Stimulated activated CD4-positive, alpha-beta T cell treated with anti-CD3 and anti-CD28 coated beads, TNF-alpha, amount 100 ng/mL, for 24 hours (primary cell): ENCODE results near the gene SPX.

Experiments used
- DNase-seq, 3 experiments: peaks; one replicate each; pipeline ENCODE4 v3.0.0-alpha.2; 2020; ENCODE audit warnings: low read depth in 3 of 3

Gene SPX

DNA sequence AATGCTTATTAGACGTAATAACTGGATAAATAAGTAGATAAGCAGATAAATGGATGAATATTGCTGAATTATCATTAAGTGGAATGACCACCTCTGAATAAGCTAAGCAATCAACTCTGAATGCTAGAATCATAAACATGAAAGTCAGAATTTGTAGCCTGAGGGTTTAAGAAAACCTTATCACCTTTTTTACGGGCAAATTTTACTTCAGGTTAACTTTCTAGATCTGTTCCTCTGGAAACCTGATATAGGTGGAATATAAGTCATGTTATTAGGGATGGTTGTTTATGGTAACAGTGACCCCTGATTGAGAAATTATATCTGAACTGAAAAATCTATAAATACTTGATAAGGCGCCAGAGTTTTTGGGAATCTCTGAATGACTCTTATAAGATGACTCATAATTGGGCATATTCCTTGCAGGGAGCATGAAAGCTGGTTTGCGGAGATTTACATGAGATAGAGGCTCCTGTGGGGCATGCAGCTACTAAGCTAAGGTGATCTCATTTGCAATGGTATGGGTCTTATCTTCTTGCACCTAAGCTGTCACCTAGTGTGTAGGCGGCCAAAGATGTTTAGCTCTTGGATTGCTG, 12.1 kb downstream of the SPX start:
- DNase-seq: no peak

DNA sequence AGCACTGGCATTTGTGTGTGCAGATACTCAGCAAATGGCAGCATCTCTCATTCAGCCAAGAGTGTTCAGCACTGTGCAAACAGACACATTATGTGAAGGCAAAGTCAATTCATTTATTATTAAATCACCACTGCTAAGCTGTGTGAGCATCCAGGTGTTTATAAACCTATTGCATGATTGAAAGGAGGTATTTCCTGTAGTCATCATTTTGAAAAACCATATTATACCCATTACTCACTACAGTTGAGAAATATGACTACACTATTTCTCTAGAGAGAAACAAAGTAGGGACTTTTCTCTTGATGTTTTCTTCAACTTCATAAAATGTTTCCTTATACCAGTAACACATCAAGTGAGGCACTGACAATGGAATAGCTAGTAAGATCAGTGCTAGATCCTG, 13.7 kb downstream of the SPX start:
- no peak for DNase-seq

DNA sequence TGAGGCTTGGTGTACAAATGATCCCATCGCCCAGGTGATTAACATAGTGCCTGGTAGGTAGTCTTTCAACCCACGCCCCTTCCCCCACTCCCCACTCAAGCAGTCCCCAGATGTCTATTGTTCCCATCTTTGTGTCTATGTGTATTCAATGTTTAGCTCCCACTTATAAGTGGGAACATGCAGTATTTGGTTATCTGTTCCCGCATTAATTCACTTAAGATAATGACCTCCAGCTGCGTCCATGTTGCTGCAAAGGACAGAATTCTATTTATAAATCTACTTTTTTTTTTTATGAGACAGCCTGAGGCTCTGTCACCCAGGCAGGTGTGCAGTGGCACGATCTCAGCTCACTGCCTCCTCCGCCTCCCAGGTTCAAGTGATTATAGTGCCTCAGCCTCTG, 15.7 kb downstream of the SPX start:
- no peak for DNase-seq

DNA sequence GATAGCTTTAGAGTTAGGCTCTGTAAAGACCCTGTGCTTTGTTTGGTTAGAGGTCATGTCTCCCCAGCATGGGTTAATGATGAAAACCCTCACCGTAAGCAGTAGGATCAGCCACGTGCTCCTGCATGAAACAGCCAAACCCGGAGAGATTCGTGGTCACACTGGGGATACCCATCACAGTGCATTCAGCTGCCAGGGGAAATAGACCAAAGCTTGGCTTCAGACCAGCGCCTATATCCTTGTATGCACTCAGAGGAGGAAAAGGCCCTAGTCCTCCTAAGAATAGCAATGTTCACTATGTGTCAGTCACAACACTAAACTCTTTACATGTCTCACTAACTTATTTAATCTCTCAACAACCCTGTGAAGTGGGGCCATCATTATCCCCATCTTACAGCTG, 16.3 kb downstream of the SPX start:
- no peak for DNase-seq

DNA sequence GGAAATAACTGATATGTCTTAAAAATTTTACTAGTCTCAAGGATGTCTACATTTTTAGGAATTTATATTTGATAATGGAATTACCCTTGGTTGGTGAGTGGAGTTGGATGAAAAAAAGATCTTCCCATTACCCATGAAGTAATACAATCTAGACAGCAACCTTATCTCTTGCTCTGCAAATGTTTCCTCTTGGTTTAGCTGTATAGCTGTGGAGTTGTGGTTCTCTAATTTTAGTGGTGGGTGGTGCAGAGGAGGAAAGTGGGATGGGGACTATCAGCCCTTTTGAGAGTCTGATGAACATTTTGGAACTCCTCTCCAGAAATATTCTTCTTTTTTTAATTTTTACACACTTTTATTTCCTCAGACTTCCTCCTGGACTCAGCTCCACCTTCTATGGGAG, 17.1 kb downstream of the SPX start:
- no peak for DNase-seq

DNA sequence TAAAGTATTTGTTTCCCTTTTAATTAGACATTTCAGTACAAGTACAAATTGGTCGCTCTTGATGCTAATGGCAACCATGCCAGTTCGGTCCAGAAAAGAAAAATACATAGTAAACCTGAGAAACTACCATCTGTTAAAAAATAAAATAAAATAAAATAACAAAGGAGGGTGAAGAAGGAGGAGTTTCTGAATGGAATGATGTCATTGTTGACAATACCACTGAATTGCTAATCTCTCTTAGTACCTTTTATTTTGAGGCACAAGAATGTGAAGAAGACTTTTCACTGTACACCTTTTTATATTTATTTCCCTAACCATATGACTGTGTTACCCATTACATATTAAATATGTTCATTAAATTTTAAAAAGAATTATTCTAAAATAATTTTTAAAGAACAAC, 19.5 kb downstream of the SPX start:
- no peak for DNase-seq

DNA sequence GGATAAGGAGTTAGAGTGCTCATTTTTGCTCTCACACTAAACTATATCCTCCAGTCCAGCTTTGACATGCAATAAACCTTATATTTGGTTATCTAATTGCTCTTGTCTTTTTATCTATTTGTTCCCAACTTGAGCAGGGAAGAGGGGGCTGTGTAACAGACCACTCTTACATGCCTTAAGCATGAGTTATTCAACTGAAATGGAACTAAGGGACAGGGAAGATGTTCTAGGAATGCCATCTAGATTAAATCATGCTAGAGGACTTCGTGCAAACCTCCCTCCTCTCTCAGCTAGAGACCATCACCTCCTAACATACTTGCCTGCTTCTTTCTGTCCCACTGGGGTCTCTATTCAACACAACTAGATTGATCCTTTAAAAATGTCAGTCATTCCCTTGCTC, 20.6 kb downstream of the SPX start:
- DNase-seq: no peak

DNA sequence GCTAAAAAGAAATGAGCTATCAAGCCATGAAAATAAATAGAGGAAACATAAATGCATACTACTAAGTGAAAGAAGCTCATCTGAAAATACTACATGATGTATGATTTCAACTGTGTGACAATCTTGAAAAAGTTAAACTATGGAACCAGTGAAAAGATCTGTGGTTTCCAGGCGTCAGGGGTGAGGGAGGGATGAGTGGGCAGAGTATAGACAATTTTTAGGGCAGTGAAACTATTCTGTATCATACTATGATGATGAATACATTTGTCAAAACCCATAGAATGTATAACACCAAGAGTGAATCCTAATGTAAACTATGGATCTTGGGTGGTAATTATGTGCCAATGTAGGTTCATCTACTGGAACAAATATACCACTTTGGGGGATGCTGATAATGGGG, 21.3 kb downstream of the SPX start:
- DNase-seq: peak in 1 of 3 experiments; percentile 16

DNA sequence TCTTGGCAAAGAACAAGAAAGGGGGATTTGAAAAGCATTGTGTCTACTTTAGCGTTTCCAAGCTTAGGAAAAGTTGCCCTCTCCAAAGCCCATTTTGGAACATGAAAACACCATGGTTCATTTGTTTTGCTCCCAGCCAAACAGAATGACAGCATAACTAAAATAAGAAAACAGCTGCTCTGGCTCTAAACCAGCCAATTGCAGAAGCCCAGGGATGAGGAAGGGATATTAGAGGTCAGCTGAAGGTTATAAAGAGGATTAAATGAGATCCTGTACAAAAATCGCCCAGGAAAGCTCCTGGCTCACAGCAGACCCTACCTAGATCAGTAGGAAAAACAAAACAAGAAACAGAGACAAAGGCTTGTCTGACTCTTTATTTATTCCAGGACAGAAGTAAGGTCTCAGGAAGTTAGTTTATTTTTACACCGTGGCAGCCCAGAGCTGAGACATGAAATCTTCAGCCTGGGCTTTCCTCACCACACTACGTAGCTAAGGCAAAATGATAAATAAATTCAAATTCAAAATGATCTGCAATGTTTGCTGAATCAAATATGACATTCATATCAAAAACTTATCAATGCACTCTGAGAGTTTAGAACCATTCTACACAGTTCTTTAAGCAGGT, 25.9 kb downstream of the SPX start:
- DNase-seq: no peak

DNA sequence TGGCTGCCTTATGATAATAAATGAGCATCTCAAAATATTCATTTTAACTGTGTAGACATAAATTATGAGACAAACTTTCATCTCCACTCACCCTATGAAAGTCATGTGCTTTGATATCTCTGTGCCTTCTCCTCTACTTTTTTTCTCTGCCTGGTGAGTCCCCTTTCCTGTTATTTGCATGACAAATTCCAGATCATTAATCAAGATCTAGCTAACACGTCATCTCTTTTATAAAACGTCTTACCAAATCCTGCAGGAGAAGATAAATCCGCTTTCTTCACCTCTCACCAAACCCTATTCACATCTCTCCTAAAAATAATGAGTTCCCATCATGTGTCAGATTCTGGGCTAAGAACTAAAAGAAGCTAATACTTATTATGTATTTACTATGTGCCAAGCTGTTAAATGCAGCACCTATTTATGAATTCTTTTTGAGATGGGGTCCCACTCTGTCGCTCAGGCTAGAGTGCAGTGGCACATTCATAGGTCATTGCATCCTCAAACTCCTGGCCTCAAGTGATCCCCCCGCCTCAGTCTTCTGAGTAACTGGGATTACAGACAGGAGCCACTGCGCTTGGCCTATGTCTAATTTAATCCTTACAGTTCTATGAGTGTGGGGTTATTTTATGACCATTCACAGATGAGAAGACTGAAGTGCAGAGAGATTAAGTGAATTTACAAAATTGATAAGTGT, 26.7 kb downstream of the SPX start:
- DNase-seq: no peak

DNA sequence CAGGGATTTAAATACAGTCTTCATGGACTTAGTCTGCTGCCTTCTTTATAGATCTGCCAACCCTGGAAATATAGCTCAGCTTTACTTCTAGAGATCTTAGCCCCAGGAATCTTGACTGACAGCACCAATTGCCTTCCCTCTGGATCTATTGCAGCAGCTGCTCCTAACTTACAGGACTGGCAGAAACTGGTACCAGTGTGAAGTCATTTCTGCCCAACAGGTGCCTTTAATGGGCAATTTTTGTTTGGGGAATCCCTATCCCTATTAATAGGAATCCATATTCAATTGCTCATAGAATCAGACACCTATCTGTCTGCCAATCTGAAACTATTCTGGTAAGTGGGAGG, 27.2 kb downstream of the SPX start:
- no peak for DNase-seq

DNA sequence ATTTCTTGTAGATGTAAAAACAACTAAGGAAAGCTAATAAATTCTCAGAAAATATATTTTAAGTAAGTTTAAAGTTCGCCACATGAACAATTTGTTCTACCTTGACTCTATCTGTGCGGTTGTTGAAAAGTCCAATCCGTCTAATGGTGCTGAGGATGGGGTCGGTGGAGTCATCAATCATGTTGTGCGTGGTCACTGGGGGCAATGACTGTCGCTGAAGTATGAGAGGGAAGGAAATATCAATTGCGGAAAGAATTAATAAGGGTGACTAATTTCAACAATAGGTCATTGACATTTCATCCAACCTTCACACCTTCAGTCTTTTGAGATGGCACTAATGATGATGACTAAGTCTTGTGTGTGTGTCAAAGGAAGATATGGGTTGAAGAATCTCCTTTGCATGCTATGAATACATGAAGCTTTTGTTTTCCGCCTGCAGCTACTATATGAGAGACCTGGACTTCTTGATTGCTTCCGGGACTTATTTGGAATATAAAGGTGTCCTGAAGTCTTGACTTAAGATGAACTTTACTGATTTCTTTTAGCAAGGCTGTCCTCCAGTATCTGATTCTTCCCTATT, 32.1 kb downstream of the SPX start:
- DNase-seq: no peak

DNA sequence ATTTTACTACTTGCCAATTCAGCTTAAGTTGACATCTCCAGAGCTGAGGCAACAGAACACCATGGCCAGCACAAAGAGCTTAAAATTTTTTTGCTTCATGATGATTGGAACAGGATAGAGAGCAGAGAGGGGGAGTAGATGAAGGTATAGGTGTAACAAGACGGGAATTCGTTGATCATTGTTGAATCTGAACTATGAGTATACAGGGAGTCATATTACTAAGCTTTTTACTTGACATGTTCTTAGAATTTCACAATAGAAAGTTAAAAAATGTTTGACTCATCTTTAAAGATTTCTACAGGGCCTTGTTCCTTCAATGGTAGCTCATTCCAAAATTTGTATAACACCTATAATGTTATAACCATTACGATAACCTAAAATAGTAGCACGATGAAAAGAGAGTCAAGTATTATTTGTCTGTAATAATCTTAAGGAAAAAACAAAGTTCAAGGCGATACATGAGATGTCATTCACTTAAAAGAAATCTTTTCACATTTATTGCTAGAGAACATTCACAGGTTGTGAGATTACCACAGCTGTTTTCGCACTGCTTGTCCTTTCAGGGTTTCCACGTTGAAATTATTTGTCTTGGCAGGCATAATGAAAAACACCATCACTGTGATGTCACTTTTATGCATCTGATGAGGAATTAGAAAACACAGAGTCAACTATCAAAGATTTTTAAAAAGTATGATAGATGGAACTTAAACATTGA, 33.9 kb downstream of the SPX start:
- DNase-seq: no peak

DNA sequence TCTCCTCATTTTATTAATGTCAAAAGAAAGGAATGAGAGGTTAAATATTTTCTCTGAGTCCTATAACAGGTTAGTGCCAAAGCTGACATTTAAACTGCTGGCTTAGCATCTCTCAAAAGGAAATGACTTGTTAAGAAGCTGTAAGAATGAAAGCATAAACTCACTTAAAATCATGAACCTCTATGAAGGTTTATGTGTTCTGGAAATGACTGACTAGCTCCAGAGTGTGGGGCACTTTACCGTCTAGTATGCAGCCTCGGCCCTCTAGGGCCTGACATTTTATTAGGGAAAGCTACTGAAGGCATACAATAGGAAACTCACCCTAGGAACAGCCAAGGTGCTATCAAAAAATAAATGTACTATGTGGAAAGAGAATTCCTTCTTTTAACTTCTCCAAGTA, 35.1 kb downstream of the SPX start:
- DNase-seq: no peak

DNA sequence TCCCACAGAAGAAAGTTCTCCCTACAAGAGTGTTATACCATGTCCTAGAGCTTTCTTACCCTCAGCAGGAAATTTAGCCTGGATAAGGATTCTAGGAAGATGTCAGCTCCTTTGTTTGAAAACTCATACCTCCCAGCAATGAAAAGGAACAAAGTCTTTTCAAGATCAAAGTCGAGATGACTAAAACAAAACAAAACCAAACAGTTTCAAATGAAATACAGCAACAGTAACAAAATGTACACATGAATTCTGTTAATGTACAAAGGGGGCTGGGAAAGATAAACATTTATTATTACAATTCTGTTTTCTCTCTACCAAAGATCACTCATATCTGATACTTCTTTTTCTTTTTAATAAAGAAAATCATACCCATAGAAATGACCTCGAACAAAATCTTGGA, 36.8 kb downstream of the SPX start:
- DNase-seq: no peak

DNA sequence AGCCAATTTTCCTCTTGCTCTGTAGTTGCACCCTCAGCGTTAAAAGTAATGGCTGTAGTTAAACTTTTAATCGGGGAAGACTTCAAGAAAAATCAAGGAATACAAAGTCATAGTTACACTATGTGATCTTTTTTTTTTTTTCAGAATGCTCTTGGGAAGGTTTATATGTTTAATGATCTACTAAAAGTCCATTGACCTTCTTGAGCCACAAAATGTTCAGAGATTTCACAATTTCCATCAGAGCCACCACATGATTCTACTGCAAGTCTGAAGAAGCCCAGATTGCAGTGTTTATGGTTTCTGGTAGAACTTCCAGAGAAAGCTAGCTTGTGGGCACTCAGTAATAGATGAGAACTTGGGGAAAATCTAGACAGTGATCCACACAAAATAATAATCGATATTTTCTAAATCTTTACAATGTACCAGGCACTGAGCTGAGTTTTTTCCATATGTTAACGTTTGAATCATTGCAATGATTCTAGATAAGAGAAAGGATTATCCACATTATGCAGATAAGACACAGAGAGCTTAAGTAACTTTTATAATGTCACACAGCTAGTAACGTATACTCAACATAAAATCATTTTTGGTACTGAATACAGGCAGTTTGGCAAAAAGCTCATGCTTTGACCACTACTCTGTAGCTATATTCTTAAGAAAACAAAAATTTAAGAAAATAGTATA, 40.3 kb downstream of the SPX start:
- DNase-seq: no peak

DNA sequence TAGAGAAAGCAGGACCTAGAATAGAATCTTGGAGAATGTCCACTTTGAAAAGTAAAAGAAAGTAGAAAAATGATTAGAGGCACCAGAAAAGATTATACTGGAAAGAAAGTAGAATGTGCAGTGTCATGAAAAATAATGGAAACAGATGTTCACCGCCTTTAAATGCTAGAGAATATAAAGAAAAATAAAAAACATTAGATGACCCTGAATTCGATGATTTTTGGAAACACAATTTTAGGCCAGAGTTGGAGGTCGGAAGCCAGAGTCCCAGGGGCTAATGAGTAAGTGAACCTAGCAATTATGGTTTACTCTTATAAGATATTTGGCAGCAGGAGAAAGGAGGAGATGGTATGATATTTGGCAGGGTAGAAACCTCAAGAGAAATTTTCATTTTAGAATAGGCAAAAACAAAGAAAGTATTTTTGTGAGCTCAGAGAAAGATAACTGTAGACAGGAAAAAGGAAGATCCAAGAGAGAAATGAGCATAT, 40.9 kb downstream of the SPX start:
- DNase-seq: no peak

DNA sequence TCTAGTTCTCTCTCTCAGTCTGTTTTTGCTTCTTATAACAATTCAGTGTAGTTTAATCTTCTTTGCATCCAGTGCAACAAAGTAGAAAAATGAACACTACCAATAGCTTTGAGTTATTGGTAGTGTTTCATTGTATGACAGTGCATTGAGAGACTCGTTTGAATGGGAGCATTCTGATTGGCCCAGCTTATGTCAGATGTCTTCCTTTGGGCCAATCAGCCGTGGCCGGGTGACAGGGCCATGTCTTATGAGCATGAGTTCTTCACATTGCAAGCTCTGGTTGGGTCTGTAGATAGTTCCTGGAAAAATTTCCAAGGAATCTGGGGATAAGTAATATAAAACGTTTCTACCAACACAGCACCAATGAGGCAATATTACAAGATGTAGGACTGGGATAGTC, 42.0 kb downstream of the SPX start:
- no peak for DNase-seq

DNA sequence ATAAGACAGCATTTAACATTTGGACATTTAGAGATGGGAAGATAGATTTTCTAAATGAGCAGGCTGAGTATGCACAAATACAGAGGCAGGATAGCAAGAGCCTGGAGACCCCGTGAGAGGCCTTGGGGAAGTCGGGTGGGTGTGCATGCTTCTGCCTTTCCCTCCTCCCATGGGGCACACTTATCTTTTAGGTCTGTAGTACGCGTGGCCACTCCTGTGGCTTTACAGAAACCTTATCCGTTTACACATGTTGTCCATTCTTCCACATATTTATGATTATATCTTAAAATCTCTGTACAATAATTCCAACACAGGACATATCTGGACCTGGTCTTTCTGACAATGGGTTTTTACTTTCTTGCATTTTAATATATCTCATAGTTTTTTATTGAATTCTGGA, 45.0 kb downstream of the SPX start:
- DNase-seq: no peak

DNA sequence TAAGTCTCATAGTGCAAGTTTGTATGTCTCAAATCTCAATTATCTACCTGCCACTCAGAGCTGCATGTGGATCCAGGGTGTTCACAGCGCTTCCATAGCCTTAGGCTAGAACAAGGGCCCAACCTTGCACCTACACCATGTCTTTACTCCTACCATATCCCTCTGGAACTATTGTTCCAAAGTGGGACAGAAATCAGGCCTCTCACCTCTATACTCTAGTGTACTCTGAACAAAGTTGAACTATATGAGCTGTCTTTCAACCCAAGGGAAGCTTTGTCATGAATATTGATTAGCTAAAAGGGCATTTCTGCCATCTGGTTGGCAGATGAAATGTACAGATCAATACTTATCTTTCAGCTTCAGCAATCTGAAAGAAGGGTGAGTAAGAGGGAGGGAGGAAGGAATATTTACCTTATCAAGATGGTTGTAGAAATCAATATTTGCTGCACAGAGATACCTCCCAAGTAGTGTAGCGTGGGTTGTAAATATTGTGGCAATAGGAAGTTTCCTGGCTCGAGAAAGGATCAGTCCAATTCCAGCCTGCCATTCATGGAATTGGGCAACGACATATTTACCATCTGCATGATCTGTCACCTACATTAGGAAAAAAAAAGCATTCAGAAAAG, 47.8 kb downstream of the SPX start:
- no peak for DNase-seq

DNA sequence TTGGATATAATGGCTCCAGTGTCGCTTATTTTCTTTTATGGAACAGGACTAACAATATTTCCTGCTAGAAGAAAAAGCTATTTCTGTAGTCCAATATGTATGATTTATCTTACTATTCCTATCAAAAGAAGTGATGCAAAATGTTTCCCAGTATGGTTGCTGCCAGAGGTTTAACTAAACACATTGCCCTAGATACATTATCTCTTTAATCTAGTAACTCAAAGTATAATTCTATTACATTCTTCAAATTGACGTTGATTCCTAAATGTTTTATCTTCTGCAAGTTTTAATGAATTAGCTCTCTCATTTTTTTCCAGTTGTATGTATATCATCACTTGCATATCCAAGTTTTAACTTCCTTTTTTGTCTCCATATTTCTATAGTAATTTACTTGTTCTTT, 50.3 kb downstream of the SPX start:
- DNase-seq: no peak
